AG08395 (cell line): Measurements from ENCODE around the gene UBC.
A peak's percentile ranks its signal among the peaks of the same experiment; 100 is the strongest.

ENCODE experiments used
- DNase-seq: peaks from one replicate; pipeline ENCODE4 v3.0.0; 2012; ENCODE audit warnings: mixed read lengths, low spot score

Gene UBC

GRCh38 chr12:124864326-124864752 lies 50.1 kb downstream of the UBC start:
- no peak for DNase-seq

GRCh38 chr12:124863416-124864325 lies 50.8 kb downstream of the UBC start, which contains the start of gene SCARB1:
SCARB1 (minus strand) TSS chr12:124863864; CDS start chr12:124863720, 144 bp downstream.
- DNase-seq, result peak; percentile 98

GRCh38 chr12:124862768-124863415 lies 51.6 kb downstream of the UBC start:
- no peak for DNase-seq

GRCh38 chr12:124861898-124862676 lies 52.4 kb downstream of the UBC start:
- DNase-seq, result no peak
